PC-3 (cell line): Measurements from ENCODE around the gene DYNLL1.

Experiments
- EZH2 ChIP-seq: fragments of 300-600 bp; sonication (generic); IDR thresholded peaks from one replicate; pipeline ENCODE4 v1.6.1; 2017; ENCODE audit warnings: antibody characterized with exemption, mild to moderate bottlenecking, low read length; ENCODE audit not compliant: unreplicated experiment
- EZH2phosphoT487 ChIP-seq: fragments of 300-600 bp; sonication (generic); IDR thresholded peaks from 2 replicates; pipeline ENCODE4 v1.6.1; 2018; ENCODE audit warnings: mild to moderate bottlenecking, antibody characterized with exemption, low read length, borderline replicate concordance
- TF ChIP-seq, protein P1 (sequence below): fragments of 300-600 bp; sonication (generic); conservative IDR thresholded peaks from 2 replicates; pipeline ENCODE4 v1.5.1; 2017; ENCODE audit warnings: antibody characterized with exemption, low read depth, mild to moderate bottlenecking, low read length

DNA sequence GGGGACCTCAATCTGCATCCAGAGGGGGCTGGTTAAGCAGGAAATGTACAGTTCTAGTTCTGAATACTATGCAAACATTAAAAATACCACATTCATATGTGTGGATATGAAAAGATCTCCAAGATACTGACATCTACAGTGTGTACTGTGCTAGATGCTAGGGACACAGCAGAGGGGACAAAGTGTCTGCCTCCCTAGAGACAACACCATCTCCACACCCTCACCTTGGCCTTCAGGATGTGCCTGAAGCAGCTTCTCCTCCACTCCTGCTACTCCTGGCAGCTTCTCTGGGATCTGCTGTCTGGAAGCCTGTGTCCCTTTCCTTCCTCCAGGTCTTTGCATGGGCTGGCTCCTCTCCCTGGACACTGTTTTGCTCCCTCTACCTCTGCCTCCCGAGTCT lies 15.7 kb upstream of the DYNLL1 start:
- TF ChIP-seq EZH2 (no peak), EZH2phosphoT487 (no peak)
- TF ChIP-seq, protein P1, sequence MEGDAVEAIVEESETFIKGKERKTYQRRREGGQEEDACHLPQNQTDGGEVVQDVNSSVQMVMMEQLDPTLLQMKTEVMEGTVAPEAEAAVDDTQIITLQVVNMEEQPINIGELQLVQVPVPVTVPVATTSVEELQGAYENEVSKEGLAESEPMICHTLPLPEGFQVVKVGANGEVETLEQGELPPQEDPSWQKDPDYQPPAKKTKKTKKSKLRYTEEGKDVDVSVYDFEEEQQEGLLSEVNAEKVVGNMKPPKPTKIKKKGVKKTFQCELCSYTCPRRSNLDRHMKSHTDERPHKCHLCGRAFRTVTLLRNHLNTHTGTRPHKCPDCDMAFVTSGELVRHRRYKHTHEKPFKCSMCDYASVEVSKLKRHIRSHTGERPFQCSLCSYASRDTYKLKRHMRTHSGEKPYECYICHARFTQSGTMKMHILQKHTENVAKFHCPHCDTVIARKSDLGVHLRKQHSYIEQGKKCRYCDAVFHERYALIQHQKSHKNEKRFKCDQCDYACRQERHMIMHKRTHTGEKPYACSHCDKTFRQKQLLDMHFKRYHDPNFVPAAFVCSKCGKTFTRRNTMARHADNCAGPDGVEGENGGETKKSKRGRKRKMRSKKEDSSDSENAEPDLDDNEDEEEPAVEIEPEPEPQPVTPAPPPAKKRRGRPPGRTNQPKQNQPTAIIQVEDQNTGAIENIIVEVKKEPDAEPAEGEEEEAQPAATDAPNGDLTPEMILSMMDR, result no peak
